ENCODE measurements around the gene CD70. TPM values are rescaled to one million over a fixed set of nuclear protein-coding genes. Genes with fewer than 3 reads are reported as not detected.
"Not testable (repeated sequence)": the region's sequence is repeated elsewhere in the genome, so short reads cannot be mapped to it uniquely, and the experiment has no call there.

Gene CD70
- total RNA-seq, 1 experiment from 2014 or later, result 2.0 TPM

- Histone ChIP-seq H3K36me3 (ENCODE audit: insufficient read depth, low read length, poor library complexity, severe bottlenecking) (no peaks in the 10 kb centered on the region), H3K27me3 (replicated peaks; ENCODE audit: insufficient read depth, low read depth, low read length, poor library complexity) (no peaks in the 10 kb centered on the region), H3K9me3 (ENCODE audit: low read depth, low read length, poor library complexity, severe bottlenecking) (no peaks in the 10 kb centered on the region), H3K27ac (ENCODE audit: low read depth, low read length, poor library complexity, severe bottlenecking) (no peak overlapping the region), H3K4me3 (ENCODE audit: low read depth, low read length, poor library complexity, severe bottlenecking) (no peak overlapping the region), H3K4me1 (ENCODE audit: insufficient read depth, low read length, poor library complexity, severe bottlenecking) (no peaks in the 10 kb centered on the region)
- intact Hi-C loops (cut with micrococcal nuclease; ENCODE audit: unreplicated experiment), result no loop called here
- ChIA-PET POLR2A (ENCODE audit: low non-redundant PET) (no interaction called here), CTCF (no interaction called here)
- TF ChIP-seq EZH2 (IDR thresholded peaks at IDR 0.05; ENCODE audit: borderline replicate concordance, low read depth, low read length, poor library complexity, severe bottlenecking), result no peak
- DNase-seq (ENCODE audit: low spot score), result no peak
- BruUV-seq (replicated peaks), result no TSS peak
Measured at GRCh38 chr19:6613711-6614110, 22.8 kb upstream of the CD70 start.

GRCh38 chr19:6610934-6611852 is 20.2 kb upstream of the CD70 start:
- H3K4me3 ChIP-seq (ENCODE audit: low read depth, low read length, poor library complexity, severe bottlenecking), result no peak overlapping the region
- no peaks in the 10 kb centered on the region for H3K4me1 ChIP-seq (ENCODE audit: insufficient read depth, low read length, poor library complexity, severe bottlenecking)
- ChIA-PET POLR2A (ENCODE audit: low non-redundant PET) (interaction anchor here (0.6 kb wide), 1 partner anchor 56 kb away, joined by 4 read pairs; no protein-coding TSS in a partner anchor), CTCF (no interaction called here)
- H3K36me3 ChIP-seq (ENCODE audit: insufficient read depth, low read length, poor library complexity, severe bottlenecking), result no peaks in the 10 kb centered on the region
- no peaks in the 10 kb centered on the region for H3K9me3 ChIP-seq (ENCODE audit: low read depth, low read length, poor library complexity, severe bottlenecking)
- BruUV-seq (replicated peaks), result no TSS peak
- H3K27me3 ChIP-seq (replicated peaks; ENCODE audit: insufficient read depth, low read depth, low read length, poor library complexity), result no peaks in the 10 kb centered on the region
- TF ChIP-seq EZH2 (IDR thresholded peaks at IDR 0.05; ENCODE audit: borderline replicate concordance, low read depth, low read length, poor library complexity, severe bottlenecking), result no peak
- no peak for TF ChIP-seq CTCF (conservative IDR thresholded peaks at IDR 0.05; ENCODE audit: low read depth, low read length)
- no peak overlapping the region for H3K27ac ChIP-seq (ENCODE audit: low read depth, low read length, poor library complexity, severe bottlenecking)
- DNase-seq (ENCODE audit: low spot score), result peak; percentile 37
- intact Hi-C loops (cut with micrococcal nuclease; ENCODE audit: unreplicated experiment), result no loop called here

GRCh38 chr19:6608940-6609339 is 18.0 kb upstream of the CD70 start:
- no peaks in the 10 kb centered on the region for H3K4me1 ChIP-seq (ENCODE audit: insufficient read depth, low read length, poor library complexity, severe bottlenecking)
- CTCF ChIA-PET, result interaction anchor here (0.6 kb wide), 2 partner anchors 51 to 555 kb away, joined by 3 read pairs; no protein-coding TSS in a partner anchor
- no peak overlapping the region for H3K4me3 ChIP-seq (ENCODE audit: low read depth, low read length, poor library complexity, severe bottlenecking)
- no peak for DNase-seq (ENCODE audit: low spot score)
- no peaks in the 10 kb centered on the region for H3K36me3 ChIP-seq (ENCODE audit: insufficient read depth, low read length, poor library complexity, severe bottlenecking)
- POLR2A ChIA-PET (ENCODE audit: low non-redundant PET), result interaction anchor here (0.6 to 1.1 kb wide), 2 partner anchors 78 to 174 kb away, joined by 8 to 10 read pairs; partner anchors contain the start of gene TNFSF9
- no peaks in the 10 kb centered on the region for H3K27me3 ChIP-seq (replicated peaks; ENCODE audit: insufficient read depth, low read depth, low read length, poor library complexity)
- H3K9me3 ChIP-seq (ENCODE audit: low read depth, low read length, poor library complexity, severe bottlenecking), result no peaks in the 10 kb centered on the region
- no peak overlapping the region for H3K27ac ChIP-seq (ENCODE audit: low read depth, low read length, poor library complexity, severe bottlenecking)
- BruUV-seq (replicated peaks), result no TSS peak
- TF ChIP-seq EZH2 (IDR thresholded peaks at IDR 0.05; ENCODE audit: borderline replicate concordance, low read depth, low read length, poor library complexity, severe bottlenecking) (no peak), CTCF (conservative IDR thresholded peaks at IDR 0.05; ENCODE audit: low read depth, low read length) (no peak)
- intact Hi-C loops (cut with micrococcal nuclease; ENCODE audit: unreplicated experiment), result no loop called here

GRCh38 chr19:6608146-6608545 is 17.2 kb upstream of the CD70 start:
- H3K9me3 ChIP-seq (ENCODE audit: low read depth, low read length, poor library complexity, severe bottlenecking); H3K27ac ChIP-seq (ENCODE audit: low read depth, low read length, poor library complexity, severe bottlenecking); H3K27me3 ChIP-seq (replicated peaks; ENCODE audit: insufficient read depth, low read depth, low read length, poor library complexity); intact Hi-C loops (cut with micrococcal nuclease; ENCODE audit: unreplicated experiment); BruUV-seq (replicated peaks); H3K4me3 ChIP-seq (ENCODE audit: low read depth, low read length, poor library complexity, severe bottlenecking); H3K36me3 ChIP-seq (ENCODE audit: insufficient read depth, low read length, poor library complexity, severe bottlenecking); H3K4me1 ChIP-seq (ENCODE audit: insufficient read depth, low read length, poor library complexity, severe bottlenecking); CTCF ChIA-PET; DNase-seq (ENCODE audit: low spot score): not testable (repeated sequence)
- POLR2A ChIA-PET (ENCODE audit: low non-redundant PET), result interaction anchor here (1.1 kb wide), 1 partner anchor 77 kb away, joined by 10 read pairs; the partner anchor contains the start of gene TNFSF9

GRCh38 chr19:6606276-6607070 is 15.5 kb upstream of the CD70 start:
- CTCF ChIA-PET; BruUV-seq (replicated peaks); H3K27ac ChIP-seq (ENCODE audit: low read depth, low read length, poor library complexity, severe bottlenecking); H3K36me3 ChIP-seq (ENCODE audit: insufficient read depth, low read length, poor library complexity, severe bottlenecking); H3K27me3 ChIP-seq (replicated peaks; ENCODE audit: insufficient read depth, low read depth, low read length, poor library complexity); POLR2A ChIA-PET (ENCODE audit: low non-redundant PET); H3K9me3 ChIP-seq (ENCODE audit: low read depth, low read length, poor library complexity, severe bottlenecking); H3K4me1 ChIP-seq (ENCODE audit: insufficient read depth, low read length, poor library complexity, severe bottlenecking); H3K4me3 ChIP-seq (ENCODE audit: low read depth, low read length, poor library complexity, severe bottlenecking); DNase-seq (ENCODE audit: low spot score); intact Hi-C loops (cut with micrococcal nuclease; ENCODE audit: unreplicated experiment): not testable (repeated sequence)
